ENCODE data around the gene MKNK2. TPM values are rescaled to one million over a fixed set of nuclear protein-coding genes. Genes with fewer than 3 reads are reported as not detected.
A peak's percentile ranks its signal among the peaks of the same experiment; 100 is the strongest.

Gene MKNK2
- polyA plus RNA-seq, 4 donors, result 47.6 to 101 (median 88.9) TPM

- 92 to 96% (median 95%) methylated on average over 18 to 20 of the region's 20 CpGs for WGBS, 3 donors
- FAIRE-seq (no peak), DNase-seq (no peak)
- Histone ChIP-seq H3K9me3 (ENCODE audit: control insufficient read depth in 2 of 2, insufficient read depth in 1 of 2, low read depth in 1 of 2, low read length in 1 of 2) (peaks cover 0 to 3% of the 10 kb centered on the region in 2 donors), H3K4me3 (ENCODE audit: low read depth in 1 of 3, low read length in 3 of 3) (no peak overlapping the region), H3K4me1 (ENCODE audit: control insufficient read depth in 3 of 3, insufficient read depth in 2 of 3, low read depth in 1 of 3, low read length in 2 of 3) (peaks cover 0 to 4% (median 0%) of the 10 kb centered on the region in 3 donors), H3K27me3 (ENCODE audit: control insufficient read depth in 3 of 3, insufficient read depth in 3 of 3, low read length in 3 of 3) (no peaks in the 10 kb centered on the region), H3K36me3 (ENCODE audit: control insufficient read depth in 3 of 3, insufficient read depth in 2 of 3, low read depth in 1 of 3, low read length in 3 of 3) (peaks cover 0 to 57% (median 0%) of the 10 kb centered on the region in 3 donors), H3K27ac (ENCODE audit: low read depth in 1 of 3, low read length in 2 of 3) (no peak overlapping the region)
Observed at GRCh38 chr19:2010135-2010668, 40.8 kb downstream of the MKNK2 start.

- H3K27ac ChIP-seq (ENCODE audit: low read depth in 1 of 3, low read length in 2 of 3), result no peak overlapping the region
- DNase-seq, result no peak
- H3K36me3 ChIP-seq (ENCODE audit: control insufficient read depth in 3 of 3, insufficient read depth in 2 of 3, low read depth in 1 of 3, low read length in 3 of 3), result peaks cover 2 to 76% (median 2%) of the 10 kb centered on the region in 3 donors
- no peaks in the 10 kb centered on the region for H3K27me3 ChIP-seq (ENCODE audit: control insufficient read depth in 3 of 3, insufficient read depth in 3 of 3, low read length in 3 of 3)
- FAIRE-seq, result no peak
- no peaks in the 10 kb centered on the region for H3K9me3 ChIP-seq (ENCODE audit: control insufficient read depth in 2 of 2, insufficient read depth in 1 of 2, low read depth in 1 of 2, low read length in 1 of 2)
- WGBS, 3 donors, result 92 to 98% (median 93%) methylated on average over 4 of the region's 4 CpGs
- H3K4me1 ChIP-seq (ENCODE audit: control insufficient read depth in 3 of 3, insufficient read depth in 2 of 3, low read depth in 1 of 3, low read length in 2 of 3), result no peaks in the 10 kb centered on the region
- H3K4me3 ChIP-seq (ENCODE audit: low read depth in 1 of 3, low read length in 3 of 3), result no peak overlapping the region
Observed at GRCh38 chr19:2003874-2004273, 47.2 kb downstream of the MKNK2 start.

GRCh38 chr19:1999856-2000515, 51.1 kb downstream of the MKNK2 start:
- Histone ChIP-seq H3K9me3 (ENCODE audit: control insufficient read depth in 2 of 2, insufficient read depth in 1 of 2, low read depth in 1 of 2, low read length in 1 of 2) (peaks cover 0 to 5% of the 10 kb centered on the region in 2 donors), H3K27me3 (ENCODE audit: control insufficient read depth in 3 of 3, insufficient read depth in 3 of 3, low read length in 3 of 3) (no peaks in the 10 kb centered on the region), H3K27ac (ENCODE audit: low read depth in 1 of 3, low read length in 2 of 3) (no peak overlapping the region), H3K36me3 (ENCODE audit: control insufficient read depth in 3 of 3, insufficient read depth in 2 of 3, low read depth in 1 of 3, low read length in 3 of 3) (peaks cover 2 to 81% (median 7%) of the 10 kb centered on the region in 3 donors), H3K4me3 (ENCODE audit: low read depth in 1 of 3, low read length in 3 of 3) (no peak overlapping the region), H3K4me1 (ENCODE audit: control insufficient read depth in 3 of 3, insufficient read depth in 2 of 3, low read depth in 1 of 3, low read length in 2 of 3) (no peaks in the 10 kb centered on the region)
- FAIRE-seq (no peak), DNase-seq (no peak)
- 80 to 87% (median 86%) methylated on average over 26 of the region's 26 CpGs for WGBS, 3 donors

- no peaks in the 10 kb centered on the region for H3K4me1 ChIP-seq (ENCODE audit: control insufficient read depth in 3 of 3, insufficient read depth in 2 of 3, low read depth in 1 of 3, low read length in 2 of 3)
- H3K36me3 ChIP-seq (ENCODE audit: control insufficient read depth in 3 of 3, insufficient read depth in 2 of 3, low read depth in 1 of 3, low read length in 3 of 3), result peaks cover 2 to 81% (median 7%) of the 10 kb centered on the region in 3 donors
- H3K27ac ChIP-seq (ENCODE audit: low read depth in 1 of 3, low read length in 2 of 3), result no peak overlapping the region
- DNase-seq, result no peak
- H3K27me3 ChIP-seq (ENCODE audit: control insufficient read depth in 3 of 3, insufficient read depth in 3 of 3, low read length in 3 of 3), result no peaks in the 10 kb centered on the region
- no peak for FAIRE-seq
- peaks cover 0 to 5% of the 10 kb centered on the region in 2 donors for H3K9me3 ChIP-seq (ENCODE audit: control insufficient read depth in 2 of 2, insufficient read depth in 1 of 2, low read depth in 1 of 2, low read length in 1 of 2)
- no peak overlapping the region for H3K4me3 ChIP-seq (ENCODE audit: low read depth in 1 of 3, low read length in 3 of 3)
- WGBS, 3 donors, result 94 to 96% (median 95%) methylated on average over 50 to 52 of the region's 52 CpGs
Observed at GRCh38 chr19:1998712-1999708, 52.0 kb downstream of the MKNK2 start.

- no peak for FAIRE-seq
- 94 to 97% (median 94%) methylated on average over 28 to 31 of the region's 31 CpGs for WGBS, 3 donors
- Histone ChIP-seq H3K4me3 (ENCODE audit: low read depth in 1 of 3, low read length in 3 of 3) (no peak overlapping the region), H3K27me3 (ENCODE audit: control insufficient read depth in 3 of 3, insufficient read depth in 3 of 3, low read length in 3 of 3) (no peaks in the 10 kb centered on the region), H3K27ac (ENCODE audit: low read depth in 1 of 3, low read length in 2 of 3) (no peak overlapping the region), H3K4me1 (ENCODE audit: control insufficient read depth in 3 of 3, insufficient read depth in 2 of 3, low read depth in 1 of 3, low read length in 2 of 3) (no peaks in the 10 kb centered on the region), H3K36me3 (ENCODE audit: control insufficient read depth in 3 of 3, insufficient read depth in 2 of 3, low read depth in 1 of 3, low read length in 3 of 3) (peaks cover 2 to 82% (median 7%) of the 10 kb centered on the region in 3 donors), H3K9me3 (ENCODE audit: control insufficient read depth in 2 of 2, insufficient read depth in 1 of 2, low read depth in 1 of 2, low read length in 1 of 2) (peaks cover 0 to 5% of the 10 kb centered on the region in 2 donors)
- no peak for DNase-seq
Observed at GRCh38 chr19:1997353-1998233, 53.5 kb downstream of the MKNK2 start.

GRCh38 chr19:1992759-1993260, 58.2 kb downstream of the MKNK2 start:
- no peak for FAIRE-seq
- Histone ChIP-seq H3K9me3 (ENCODE audit: control insufficient read depth in 2 of 2, insufficient read depth in 1 of 2, low read depth in 1 of 2, low read length in 1 of 2) (peaks cover 0 to 5% of the 10 kb centered on the region in 2 donors), H3K27me3 (ENCODE audit: control insufficient read depth in 3 of 3, insufficient read depth in 3 of 3, low read length in 3 of 3) (no peaks in the 10 kb centered on the region), H3K4me1 (ENCODE audit: control insufficient read depth in 3 of 3, insufficient read depth in 2 of 3, low read depth in 1 of 3, low read length in 2 of 3) (no peaks in the 10 kb centered on the region), H3K4me3 (ENCODE audit: low read depth in 1 of 3, low read length in 3 of 3) (no peak overlapping the region), H3K27ac (ENCODE audit: low read depth in 1 of 3, low read length in 2 of 3) (no peak overlapping the region), H3K36me3 (ENCODE audit: control insufficient read depth in 3 of 3, insufficient read depth in 2 of 3, low read depth in 1 of 3, low read length in 3 of 3) (peaks cover 9 to 85% (median 19%) of the 10 kb centered on the region in 3 donors)
- peak in 1 of 2 donors; percentile 19 for DNase-seq
- WGBS, 3 donors, result 82 to 88% (median 86%) methylated on average over 37 to 44 of the region's 44 CpGs

- DNase-seq (no peak), FAIRE-seq (no peak)
- Histone ChIP-seq H3K9me3 (ENCODE audit: control insufficient read depth in 2 of 2, insufficient read depth in 1 of 2, low read depth in 1 of 2, low read length in 1 of 2) (peaks cover 0 to 5% of the 10 kb centered on the region in 2 donors), H3K4me3 (ENCODE audit: low read depth in 1 of 3, low read length in 3 of 3) (no peak overlapping the region), H3K27me3 (ENCODE audit: control insufficient read depth in 3 of 3, insufficient read depth in 3 of 3, low read length in 3 of 3) (no peaks in the 10 kb centered on the region), H3K36me3 (ENCODE audit: control insufficient read depth in 3 of 3, insufficient read depth in 2 of 3, low read depth in 1 of 3, low read length in 3 of 3) (peaks cover 18 to 88% (median 20%) of the 10 kb centered on the region in 3 donors), H3K27ac (ENCODE audit: low read depth in 1 of 3, low read length in 2 of 3) (no peak overlapping the region), H3K4me1 (ENCODE audit: control insufficient read depth in 3 of 3, insufficient read depth in 2 of 3, low read depth in 1 of 3, low read length in 2 of 3) (no peaks in the 10 kb centered on the region)
- 89 to 93% (median 91%) methylated on average over 30 of the region's 30 CpGs for WGBS, 3 donors
Observed at GRCh38 chr19:1991018-1991913, 59.8 kb downstream of the MKNK2 start.

Measured in small intestine (tissue), 7 donors.